Measurements from ENCODE around the gene CCDC152.

The CCDC152 gene

DNA sequence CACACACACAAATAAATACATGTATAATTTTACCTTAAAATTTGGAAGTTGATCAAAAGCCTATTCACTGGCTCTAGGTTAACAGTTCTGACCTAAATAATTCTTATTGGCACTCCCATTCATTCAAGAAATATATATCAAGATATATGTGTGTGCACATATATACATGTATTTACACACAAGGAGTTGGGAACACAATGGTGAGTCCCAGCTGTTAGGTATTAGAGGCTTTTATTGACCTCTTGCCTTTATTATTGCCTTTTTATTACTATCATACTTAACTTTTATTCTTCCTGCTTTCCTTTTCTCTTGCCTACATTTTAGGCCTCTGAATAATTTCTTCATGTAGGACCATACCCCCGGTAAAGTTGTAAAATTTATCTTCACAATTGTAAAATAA lies 25.0 kb downstream of the CCDC152 start:
- no peak for DNase-seq (ENCODE audit: low spot score)

DNA sequence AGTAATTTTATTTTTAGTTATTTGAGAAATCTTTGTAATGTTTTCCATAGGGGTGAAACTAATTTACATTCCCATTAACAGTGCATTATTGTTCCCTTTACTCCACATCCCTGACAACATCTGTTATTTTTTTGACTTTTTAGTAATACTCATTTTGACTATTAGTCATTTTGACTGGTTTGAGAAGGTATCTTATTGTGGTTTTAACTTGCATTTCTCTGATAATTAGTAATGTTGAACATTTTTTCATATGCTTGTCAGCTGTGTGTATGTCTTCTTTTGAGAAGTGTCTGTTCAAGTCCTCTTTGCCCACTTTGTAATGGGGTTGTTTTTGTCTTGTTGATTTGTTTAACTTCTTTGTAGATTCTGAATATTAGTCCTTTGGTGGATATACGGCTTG lies 27.5 kb downstream of the CCDC152 start:
- no peak for DNase-seq (ENCODE audit: low spot score)

DNA sequence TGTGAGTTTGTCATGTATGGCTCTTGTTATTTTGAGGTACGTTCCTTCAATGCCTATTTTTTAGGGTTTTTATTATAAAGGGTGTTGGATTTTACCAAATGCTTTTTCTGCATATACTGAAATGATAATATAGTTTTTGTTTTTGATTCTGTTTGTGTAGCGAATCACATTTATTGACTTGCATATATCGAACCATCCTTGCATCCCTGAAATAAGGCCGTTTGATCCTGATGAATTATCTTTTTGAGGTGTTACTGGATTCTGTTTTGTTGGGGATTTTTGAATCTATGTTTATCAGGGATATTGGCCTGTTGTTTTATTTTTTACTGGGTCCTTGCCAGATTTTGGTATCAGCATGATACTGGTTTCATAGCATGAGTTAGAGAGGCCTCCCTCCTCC lies 29.1 kb downstream of the CCDC152 start:
- DNase-seq (ENCODE audit: low spot score), result no peak

DNA sequence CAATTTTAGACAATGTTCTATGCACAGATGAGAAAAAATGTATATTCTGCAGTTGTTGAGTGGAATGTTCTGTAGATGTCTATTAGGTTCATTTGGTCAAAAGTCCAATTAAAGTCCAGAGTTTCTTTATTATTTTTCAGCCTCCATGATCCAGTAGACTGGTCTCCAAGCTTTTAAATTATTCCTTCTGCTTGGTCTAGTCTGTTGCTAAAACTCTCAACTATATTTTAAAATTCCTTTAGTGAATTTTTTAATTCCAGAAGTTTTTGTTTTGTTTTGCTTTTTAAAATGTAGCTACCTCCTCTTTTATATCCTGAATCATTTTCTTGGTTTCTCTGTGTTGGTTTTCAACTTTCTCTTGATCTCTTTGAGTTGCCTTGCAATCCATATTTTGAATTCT lies 30.5 kb downstream of the CCDC152 start:
- DNase-seq (ENCODE audit: low spot score), result no peak

DNA sequence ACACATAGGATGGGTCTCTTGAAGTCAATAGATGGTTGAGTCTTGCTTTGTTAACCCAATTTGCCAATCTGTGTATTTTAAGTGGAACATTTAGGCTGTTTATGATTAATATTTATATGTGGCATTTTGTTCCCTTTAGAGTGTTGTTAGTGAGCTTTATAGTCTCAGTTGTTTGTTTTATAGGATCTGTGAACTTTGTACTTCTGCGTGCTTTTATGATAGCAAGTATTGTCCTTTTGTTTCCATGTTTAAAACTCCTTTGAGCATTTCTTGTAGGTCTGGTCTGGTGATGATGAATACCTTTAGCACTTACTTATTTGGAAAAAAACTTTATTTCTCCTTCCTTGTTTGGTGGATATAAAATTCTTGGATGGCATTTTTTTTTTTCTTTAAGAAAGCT lies 31.2 kb downstream of the CCDC152 start:
- no peak for DNase-seq (ENCODE audit: low spot score)

DNA sequence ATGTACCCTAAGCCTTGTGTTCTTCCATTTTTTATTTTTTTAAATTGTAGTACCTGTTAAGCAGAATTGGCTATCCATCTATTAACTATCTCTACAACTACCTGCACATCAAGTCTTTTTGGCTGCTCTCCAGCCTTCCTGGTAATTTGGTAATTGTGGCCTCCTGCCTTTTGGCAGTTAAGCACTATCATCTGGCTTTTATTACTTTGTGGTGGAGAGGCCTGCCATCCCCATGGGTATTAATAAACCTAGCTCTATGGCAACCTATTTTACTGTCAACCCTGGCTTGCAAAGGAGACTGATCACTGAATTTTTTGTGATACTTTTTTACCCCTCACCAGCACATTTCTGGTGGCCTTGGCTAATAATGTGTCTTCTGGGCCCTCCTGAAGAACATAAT lies 34.5 kb downstream of the CCDC152 start:
- no peak for DNase-seq (ENCODE audit: low spot score)

DNA sequence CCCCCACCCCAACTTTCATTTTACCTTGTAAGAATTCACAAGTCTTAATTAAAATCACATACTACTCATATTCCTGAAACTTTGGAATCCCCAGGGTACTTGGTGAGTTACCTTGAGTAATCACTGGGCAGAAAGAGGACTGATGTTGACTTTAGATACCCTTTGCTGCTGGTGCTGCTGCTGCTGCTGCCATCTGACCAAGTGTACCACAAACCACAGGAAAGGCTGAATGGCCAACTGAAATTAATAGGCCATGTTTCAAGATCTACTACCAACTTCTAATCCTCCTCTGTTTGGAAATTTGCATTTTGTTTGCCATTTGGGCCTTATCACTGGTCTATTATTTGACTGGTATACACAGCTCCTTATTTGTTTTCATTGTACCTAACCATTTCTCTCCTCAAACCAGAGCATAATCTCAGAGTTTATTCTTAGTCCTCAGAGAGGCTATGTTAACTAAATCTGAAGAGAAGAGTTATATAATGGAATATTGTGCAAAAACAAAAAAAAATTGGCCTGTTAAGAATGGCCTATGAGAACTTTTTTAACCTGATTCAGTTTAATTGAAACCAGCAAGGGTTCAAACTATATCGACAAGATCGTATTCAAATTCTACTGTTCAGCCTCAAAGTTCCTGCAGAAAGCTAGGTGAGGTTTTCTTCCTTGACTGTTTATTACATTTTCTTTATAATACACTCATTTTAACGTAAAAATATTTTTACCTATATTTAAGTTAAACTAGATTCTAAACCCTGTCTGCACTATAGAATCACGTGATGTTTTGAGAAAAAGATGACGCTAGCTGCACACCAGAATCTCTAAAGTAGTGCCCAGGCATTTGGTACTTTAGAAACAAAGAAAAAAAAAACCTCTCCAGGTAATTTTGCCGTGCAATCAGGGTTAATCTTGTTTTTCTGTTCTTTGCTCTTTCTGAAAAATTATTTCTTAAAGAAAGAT lies 41.9 kb downstream of the CCDC152 start:
- no peak for DNase-seq (ENCODE audit: low spot score)

DNA sequence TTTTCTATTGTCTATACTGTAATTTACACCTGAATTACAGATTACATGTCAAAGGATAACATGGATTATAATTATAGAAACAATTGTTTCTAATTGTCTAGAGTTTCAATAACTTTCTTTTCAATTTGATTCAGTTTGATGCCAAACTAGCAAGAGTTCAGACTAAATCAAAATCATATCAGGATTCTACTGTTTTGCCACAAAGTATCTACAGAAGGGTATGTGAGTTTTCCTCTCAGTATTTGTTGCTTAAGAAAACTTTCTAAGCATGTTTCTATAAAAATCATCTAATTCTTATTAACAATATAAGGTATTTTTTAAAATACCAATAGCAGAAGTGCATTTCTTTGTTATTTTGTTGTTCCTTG lies 42.6 kb downstream of the CCDC152 start:
- no peak for DNase-seq (ENCODE audit: low spot score)

DNA sequence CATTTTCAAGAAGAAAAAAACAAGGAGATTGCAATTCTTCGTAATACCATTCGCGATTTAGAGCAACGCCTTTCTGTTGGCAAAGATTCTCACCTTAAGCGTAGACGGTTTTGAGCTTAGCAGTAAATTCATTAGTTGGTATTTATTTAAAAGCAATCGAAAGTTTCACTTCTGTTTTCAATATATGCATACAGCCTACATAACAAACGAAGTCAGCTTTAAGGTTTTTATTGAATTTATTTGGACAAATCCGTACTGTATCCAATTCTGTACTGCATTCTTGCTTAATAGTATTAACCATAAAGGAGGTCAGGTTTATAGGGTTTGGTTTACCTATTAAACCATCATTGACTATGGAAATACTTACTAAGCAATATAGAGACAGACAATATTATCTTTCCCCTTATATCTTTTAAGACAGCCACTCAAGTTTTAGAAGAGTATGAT lies 43.1 kb downstream of the CCDC152 start:
- no peak for DNase-seq (ENCODE audit: low spot score)

DNA sequence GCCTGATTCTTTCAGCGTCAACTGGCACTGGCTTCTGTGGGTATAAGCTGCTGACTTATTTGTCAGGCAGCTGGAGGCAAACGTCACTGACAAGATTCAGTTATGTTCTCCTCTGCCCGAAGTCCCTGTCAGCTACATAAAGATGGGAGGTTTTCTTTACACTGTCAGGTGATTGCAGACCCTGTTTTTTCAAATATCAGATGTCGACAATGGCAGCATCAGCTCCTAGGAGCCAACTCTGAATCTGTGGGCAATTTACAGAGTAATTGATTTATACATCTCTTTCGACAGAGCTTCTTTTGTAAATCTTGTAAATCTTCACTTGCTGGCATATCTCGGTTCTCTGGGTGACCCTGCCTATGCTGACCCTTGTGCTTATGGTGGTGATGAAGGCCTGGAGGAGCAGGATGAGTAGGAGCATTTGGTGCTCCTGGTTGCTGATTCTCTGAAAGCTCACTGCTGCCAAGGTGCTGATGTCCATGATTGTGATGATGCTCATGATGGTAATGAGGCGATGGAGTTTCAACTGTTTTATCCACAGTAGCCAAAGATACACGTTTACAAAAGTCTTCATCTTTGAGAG lies 44.2 kb downstream of the CCDC152 start:
- no peak for DNase-seq (ENCODE audit: low spot score)

DNA sequence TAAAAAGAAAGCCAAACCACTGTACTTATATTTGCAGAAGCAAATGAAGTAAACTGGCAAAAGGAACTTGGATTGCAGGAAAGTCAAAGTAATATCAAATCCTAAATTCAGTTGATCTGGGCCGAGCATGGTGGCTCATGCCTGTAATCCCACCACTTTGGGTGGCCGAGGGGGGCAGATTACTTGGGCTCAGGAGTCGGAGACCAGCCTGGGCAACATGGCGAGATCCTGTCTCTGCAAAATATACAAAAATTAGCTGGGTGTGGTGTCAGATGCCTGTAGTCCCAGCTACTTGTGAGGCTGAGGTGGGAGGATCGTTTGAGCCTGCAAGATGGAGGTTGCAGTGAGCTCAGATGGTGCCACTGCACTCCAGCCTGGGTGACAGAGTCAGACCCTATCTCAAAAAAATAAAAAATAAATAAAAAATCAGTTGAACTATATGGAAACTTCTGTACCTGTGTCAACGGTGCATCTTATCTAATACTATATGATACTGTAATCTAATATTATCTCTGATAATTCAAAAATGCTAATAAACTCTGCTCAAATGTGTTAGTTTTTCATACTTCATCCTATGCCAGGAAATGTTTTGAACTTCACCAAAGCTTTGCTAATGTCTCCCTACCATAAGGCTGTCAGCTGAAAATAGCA lies 45.0 kb downstream of the CCDC152 start:
- no peak for DNase-seq (ENCODE audit: low spot score)

DNA sequence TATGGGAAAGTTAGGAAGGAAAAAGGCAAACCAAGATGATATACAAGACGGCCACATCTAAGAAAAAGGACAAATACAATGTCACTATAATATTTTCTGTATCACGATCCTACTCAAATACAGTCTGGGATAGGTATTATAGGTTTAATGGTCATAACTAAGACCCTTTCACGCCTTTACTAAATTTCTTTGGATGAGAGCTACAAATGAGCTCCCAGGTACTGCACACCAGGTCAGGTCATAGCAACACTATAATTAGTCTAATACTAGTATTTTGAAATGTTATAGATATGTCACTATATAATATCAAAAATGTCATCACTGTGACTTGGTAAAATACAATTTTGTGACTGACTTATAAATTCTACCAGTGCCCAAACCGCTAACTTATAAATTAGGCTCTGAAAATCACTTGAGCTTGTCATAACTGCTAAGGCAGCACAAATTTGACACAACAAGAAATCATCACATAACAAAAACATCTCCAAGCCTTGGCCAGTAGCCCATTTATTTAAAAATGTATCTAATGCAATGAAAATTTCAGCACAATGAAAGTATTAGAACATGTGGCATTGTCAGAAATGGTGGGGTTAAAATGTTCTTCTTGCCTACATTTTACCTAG lies 48.2 kb downstream of the CCDC152 start:
- DNase-seq (ENCODE audit: low spot score), result no peak

DNA sequence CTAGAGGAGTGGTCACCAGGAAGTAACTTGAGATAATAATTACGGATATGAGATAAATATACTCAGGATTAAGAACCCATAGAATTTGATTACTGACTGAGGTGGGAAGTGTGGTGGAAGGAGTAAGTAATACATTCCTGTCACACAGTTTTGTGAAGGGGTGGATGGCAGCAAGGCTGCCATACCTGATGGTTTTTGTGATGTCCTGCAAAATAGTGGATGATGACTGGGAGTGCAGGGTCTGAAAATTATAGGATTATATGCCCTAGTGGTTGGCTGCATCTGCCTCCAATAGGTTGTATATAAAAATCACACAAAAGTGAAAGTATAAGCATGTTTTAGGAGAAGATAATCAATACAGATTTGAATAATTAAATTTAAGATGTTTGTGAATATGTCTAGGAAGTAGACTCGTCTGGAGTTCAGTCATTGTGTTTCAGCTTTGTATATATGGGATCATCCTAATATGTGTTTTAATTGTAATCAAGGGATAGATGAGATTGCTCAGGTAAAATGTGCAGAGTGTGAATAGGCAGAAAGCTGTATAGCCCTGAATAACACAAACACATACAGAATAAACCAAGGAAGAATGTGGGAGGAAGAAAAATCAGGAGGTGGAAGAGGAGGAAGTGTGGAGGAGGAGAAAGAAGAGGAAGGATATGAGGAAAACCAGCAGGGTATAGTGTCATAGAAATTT lies 49.5 kb downstream of the CCDC152 start:
- no peak for DNase-seq (ENCODE audit: low spot score)

DNA sequence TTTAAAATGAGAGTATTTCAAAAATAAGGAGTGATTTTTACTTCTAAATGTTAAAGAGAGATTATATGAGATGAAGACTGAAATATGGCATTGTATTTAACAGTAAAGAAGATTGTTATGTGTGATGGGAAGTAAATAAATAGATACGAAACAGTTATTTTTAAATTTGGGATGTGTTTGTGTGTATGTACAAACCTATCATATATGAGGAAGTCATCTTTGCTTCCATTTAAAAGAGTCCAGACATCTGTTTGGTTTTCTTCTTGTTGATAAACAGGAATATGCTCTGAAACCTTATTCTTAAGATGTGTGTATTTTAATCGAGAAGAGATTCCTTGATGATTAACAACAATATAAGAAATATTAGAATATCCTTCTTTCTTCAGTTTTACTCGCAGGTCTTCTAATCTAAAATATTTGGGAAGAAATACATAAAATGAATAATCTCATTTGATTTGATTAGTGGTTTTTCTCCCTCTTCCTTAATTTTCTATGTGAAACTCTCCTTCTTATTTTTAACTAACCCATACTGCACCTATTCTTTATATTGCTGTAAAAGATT lies 50.2 kb downstream of the CCDC152 start:
- no peak for DNase-seq (ENCODE audit: low spot score)

DNA sequence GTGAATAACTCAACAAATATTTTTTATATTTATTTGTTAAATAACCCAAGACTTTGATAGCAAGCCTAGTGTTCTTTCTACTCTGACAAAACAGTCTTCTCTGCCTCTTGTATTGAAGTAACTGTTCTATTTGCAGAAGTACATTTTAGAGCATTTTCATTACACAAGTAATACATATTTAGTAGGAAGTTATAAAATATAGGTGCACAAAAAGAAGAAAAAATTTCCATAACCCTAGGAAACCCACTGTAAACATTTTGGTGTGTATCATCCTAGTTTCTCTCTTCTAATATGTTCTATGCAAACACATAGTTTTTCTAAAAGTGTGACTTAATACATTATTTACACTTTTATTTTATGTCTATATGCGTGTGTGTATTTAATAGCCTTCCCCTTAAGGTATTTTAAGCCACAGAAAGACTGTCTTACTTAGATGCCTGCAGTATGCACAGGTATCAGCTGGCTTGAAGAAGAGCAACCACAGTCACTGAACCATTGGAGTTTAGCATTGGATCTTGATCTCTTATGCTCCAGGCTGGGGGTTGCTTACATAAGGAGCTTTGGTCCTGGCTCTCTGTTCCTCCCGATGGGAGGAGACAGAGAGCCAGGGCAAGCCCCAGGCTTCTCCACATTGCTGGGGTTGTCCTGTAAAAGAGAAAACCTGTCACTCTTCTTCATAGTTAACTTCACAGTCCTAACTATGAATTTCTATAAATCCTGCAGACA lies 51.3 kb downstream of the CCDC152 start:
- no peak for DNase-seq (ENCODE audit: low spot score)

DNA sequence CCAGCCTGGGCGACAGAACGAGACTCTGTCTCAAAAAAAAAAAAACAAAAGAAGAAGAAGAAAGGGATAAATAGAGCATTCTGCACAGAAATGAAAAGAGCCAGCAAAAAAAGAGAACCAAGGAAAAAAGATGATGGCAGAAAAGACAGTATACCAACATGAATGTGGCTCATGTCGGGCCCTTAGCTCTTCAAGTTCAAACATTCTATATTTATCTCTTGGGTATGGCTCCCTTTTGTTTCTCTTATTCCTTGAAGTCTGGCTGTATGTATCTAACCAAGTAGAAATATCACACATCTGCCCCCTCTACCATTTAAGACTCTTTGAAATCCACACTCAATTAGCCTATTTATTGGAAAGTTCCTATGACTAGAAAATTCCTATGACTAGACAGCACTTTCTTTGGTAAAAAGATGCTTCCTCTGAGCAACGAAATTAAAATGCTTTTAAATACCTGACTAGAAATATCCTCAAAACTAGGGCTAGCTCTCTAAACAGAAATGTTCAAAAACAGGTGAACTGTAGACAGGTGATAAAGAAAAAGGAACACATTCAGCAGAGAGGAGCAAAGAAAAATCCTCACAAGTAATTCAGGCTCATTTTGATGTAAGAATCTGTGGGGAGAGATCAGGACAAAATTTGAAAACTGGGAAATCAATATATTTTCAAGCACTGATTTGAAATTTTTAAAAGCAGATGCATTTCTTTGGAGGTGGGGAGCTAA lies 52.4 kb downstream of the CCDC152 start:
- DNase-seq (ENCODE audit: low spot score), result no peak

DNA sequence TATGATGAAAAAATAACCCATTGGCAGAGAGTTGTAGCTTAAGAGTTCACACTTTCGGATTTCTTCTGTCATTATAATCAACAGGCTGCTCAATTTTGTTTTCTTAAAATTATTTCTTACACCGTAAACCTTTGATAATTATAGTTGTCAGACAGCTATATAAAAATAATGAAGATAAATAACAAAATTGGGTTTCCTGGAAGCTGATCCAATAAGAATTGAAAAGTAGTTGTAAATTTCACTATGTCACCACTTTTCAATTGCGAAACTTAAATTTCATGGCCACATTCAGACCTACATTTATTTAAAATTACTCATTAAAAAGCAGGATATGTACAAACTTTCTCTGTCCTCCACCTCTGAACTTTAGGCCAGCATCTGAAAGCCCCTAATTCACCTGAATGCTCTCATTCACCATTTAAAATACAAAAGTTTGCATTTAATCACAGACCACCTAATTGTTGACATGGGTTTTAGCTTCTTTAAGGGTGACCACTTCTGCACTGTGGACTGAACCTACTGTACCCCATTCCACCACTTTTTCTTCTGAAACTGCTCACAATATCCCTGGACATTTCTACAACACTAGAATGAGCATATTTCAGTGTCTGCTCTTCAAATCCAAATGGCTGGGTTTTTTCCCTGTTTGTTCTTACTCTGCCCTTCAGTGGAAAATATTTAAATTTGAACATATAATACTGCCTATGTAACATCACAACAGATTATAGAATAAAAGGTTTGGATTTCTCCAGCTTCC lies 54.4 kb downstream of the CCDC152 start:
- DNase-seq (ENCODE audit: low spot score), result no peak

DNA sequence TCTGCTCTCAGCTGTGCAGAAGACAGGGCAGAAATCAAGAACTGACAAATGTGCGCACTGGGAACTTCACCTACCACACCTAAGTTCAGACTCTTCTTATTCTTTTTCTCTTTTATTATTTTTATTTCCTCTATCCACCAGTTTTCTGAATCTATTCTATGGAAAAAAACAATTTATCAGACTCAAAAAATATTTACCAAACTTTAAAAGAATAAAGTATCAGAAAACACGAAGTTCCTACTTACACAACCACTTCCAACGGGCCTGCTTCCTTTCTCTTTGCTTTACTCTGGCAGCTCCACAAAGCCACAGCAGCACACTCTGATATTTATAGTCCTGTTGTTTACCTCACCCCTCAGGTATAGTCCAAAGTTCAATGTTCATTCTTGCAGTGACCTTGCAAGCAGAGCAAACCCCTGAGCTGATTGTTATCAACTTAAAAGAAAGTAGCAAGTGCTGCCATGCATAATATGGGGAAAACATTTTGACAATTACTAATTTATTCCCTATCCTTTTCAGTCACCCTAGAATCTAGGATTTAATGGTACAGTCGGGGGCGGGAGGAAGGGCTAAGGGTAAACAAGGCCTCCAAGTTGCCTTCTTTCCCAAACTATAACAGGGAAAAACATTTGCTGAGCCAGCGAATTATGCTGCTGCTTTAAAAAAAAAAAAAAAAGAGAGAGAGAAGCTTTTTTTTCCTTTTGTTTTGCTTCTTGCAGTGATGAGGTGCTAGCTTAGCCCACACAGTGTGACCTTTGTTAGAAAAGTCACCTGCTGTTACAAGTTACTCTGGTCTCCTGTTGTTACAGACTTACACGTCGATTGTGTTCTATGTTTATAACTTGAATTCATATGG lies 55.2 kb downstream of the CCDC152 start, which contains the start of gene SELENOP:
Gene SELENOP (minus strand): TSS at position 302 of the 856 bp plus-strand sequence. CDS start 3,539 bp downstream, outside the sequence.
- DNase-seq (ENCODE audit: low spot score), result no peak
